ENCODE data around the gene VSIG2. TPM values are rescaled to one million over a fixed set of nuclear protein-coding genes. Genes with fewer than 3 reads are reported as not detected.

The VSIG2 gene, protein sequence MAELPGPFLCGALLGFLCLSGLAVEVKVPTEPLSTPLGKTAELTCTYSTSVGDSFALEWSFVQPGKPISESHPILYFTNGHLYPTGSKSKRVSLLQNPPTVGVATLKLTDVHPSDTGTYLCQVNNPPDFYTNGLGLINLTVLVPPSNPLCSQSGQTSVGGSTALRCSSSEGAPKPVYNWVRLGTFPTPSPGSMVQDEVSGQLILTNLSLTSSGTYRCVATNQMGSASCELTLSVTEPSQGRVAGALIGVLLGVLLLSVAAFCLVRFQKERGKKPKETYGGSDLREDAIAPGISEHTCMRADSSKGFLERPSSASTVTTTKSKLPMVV
- polyA plus RNA-seq (2013, experiment 1 of 4) = not detected
- not detected for polyA plus RNA-seq (2013, experiment 2 of 4)
- polyA plus RNA-seq (2013, experiment 3 of 4) = not detected
- not detected for polyA plus RNA-seq (2013, experiment 4 of 4)

DNA sequence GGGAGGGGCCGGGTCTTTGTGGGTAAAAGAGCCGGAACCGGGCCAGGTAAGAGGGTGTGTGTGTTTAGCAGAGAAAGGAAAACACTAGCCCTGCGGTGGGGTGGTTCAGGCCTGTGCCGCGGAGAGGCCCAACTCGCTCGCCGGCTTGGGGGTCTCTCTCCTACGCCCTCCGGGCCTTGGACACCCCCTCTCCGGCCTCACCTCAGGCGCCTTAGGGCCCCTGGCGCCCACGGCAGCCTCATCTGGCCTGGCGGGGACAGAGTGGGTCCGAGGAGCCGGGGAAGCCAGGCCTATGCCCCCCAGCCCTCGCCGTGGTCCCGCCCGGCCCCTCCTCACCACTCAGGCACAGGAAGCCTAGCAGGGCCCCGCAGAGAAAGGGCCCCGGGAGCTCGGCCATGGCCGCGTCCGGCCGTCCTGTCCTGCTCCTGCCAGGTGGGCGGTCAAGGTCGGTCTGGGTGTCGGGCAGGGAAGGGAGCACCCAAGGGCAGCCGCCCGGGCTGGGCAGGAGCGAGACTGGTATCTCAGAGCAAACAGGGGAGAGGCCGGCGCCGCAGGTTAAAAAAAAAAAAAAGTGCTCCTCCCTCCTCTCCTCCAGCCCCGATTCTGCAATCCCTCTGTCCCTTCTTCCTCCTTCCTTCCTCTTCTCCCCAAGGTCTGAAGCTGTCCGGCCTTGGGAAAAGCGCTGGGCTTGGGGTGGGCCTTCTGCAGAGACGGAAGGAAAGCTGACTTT lies at the start of gene VSIG2:
Gene VSIG2, minus strand, starts transcription at position 515 of the 730 bp plus-strand sequence. Its CDS starts 118 bp downstream, at position 397.
- H3K9me3 ChIP-seq (ENCODE audit: control insufficient read depth, low read length) = no peaks in the 10 kb centered on the region
- peaks cover 68% of the 10 kb centered on the region for H3K27me3 ChIP-seq (ENCODE audit: control insufficient read depth, insufficient read depth, low read length, poor library complexity, severe bottlenecking)
- H3K4me3 ChIP-seq (ENCODE audit: insufficient read depth, low read depth, low read length) = no peak within 1 kb of the TSS
- no peak within 1 kb of the TSS for H3K27ac ChIP-seq (ENCODE audit: insufficient read depth, low read depth, low read length, poor library complexity, severe bottlenecking)
- WGBS, 2 experiments = 81 to 88% methylated on average over 42 of the region's 42 CpGs
- no peaks in the 10 kb centered on the region for H3K36me3 ChIP-seq (ENCODE audit: control insufficient read depth, insufficient read depth, low read length)
- H3K4me1 ChIP-seq (ENCODE audit: control insufficient read depth, insufficient read depth, low read length) = peaks cover 20% of the 10 kb centered on the region

DNA sequence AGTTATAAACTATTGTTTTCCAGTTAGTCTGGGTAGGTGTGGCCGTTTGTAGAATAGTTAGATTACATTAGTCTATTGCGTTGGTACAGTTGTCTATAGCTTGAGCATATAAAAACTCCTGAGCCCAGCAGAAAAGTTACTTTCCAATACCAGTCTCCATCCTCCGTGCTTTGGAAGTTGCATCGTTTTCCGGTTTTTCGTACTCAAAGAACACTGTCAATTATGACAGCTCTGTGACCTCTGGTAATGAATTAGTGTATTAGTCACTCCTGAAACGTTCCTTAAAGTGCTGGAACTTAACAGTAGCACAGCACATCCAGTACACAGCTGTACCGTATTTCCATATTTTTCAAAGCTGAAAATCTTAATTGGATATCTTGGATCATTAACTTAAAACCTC lies 49.0 kb upstream of the VSIG2 start:
- WGBS, 2 experiments = 53 to 58% methylated on average over 8 of the region's 8 CpGs
- Histone ChIP-seq H3K9me3 (ENCODE audit: control insufficient read depth, low read length) (no peaks in the 10 kb centered on the region), H3K4me1 (ENCODE audit: control insufficient read depth, insufficient read depth, low read length) (peaks cover 13% of the 10 kb centered on the region), H3K4me3 (ENCODE audit: insufficient read depth, low read depth, low read length) (peak overlapping the region; percentile 93), H3K36me3 (ENCODE audit: control insufficient read depth, insufficient read depth, low read length) (no peaks in the 10 kb centered on the region), H3K27me3 (ENCODE audit: control insufficient read depth, insufficient read depth, low read length, poor library complexity, severe bottlenecking) (no peaks in the 10 kb centered on the region), H3K27ac (ENCODE audit: insufficient read depth, low read depth, low read length, poor library complexity, severe bottlenecking) (no peak overlapping the region)

DNA sequence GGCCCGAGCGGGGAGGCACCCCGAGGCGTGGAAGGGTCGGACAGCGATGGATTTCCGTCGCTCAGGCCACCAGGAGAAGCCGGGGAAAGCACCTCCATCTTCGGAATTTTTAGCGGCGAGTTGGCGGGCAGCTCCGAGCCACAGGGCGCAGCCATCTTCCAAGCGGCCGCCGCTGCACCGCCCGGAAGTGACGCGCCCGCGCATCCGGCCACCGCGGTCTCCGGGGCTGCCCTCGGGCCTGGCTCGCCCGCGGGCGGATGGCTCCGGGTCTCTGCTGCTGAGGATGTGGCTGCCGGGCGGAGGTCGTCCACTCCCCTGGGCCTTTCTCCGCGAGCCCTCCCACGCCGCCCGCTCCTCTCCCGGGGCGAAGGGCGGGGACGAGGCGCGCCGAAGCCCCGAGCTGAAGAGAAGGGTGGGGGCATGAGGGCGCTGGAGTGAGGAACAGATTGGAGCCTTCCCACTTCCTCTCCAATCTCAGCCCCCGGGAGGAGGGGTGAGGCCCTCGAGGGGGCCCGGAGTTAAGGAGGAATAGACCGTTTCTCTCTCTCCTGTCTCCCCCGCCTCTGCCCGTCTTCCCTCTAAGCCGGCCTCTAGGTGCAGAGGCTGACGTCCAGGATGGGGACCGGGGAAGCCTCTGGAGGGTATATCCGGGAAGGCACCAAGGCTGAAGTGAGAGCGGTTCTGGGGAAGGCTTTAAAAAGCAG lies 48.3 kb upstream of the VSIG2 start, which contains the start of gene MSANTD2:
Gene MSANTD2, minus strand, starts transcription at position 181 of the 704 bp plus-strand sequence. Its CDS starts 26 bp downstream, at position 155.
- Histone ChIP-seq H3K4me1 (ENCODE audit: control insufficient read depth, insufficient read depth, low read length) (peaks cover 13% of the 10 kb centered on the region), H3K27me3 (ENCODE audit: control insufficient read depth, insufficient read depth, low read length, poor library complexity, severe bottlenecking) (no peaks in the 10 kb centered on the region), H3K27ac (ENCODE audit: insufficient read depth, low read depth, low read length, poor library complexity, severe bottlenecking) (peak within 1 kb of the TSS; percentile 95), H3K4me3 (ENCODE audit: insufficient read depth, low read depth, low read length) (peak within 1 kb of the TSS; percentile 93), H3K9me3 (ENCODE audit: control insufficient read depth, low read length) (no peaks in the 10 kb centered on the region), H3K36me3 (ENCODE audit: control insufficient read depth, insufficient read depth, low read length) (no peaks in the 10 kb centered on the region)
- 0% methylated on average over 62 of the region's 62 CpGs for WGBS, 2 experiments

DNA sequence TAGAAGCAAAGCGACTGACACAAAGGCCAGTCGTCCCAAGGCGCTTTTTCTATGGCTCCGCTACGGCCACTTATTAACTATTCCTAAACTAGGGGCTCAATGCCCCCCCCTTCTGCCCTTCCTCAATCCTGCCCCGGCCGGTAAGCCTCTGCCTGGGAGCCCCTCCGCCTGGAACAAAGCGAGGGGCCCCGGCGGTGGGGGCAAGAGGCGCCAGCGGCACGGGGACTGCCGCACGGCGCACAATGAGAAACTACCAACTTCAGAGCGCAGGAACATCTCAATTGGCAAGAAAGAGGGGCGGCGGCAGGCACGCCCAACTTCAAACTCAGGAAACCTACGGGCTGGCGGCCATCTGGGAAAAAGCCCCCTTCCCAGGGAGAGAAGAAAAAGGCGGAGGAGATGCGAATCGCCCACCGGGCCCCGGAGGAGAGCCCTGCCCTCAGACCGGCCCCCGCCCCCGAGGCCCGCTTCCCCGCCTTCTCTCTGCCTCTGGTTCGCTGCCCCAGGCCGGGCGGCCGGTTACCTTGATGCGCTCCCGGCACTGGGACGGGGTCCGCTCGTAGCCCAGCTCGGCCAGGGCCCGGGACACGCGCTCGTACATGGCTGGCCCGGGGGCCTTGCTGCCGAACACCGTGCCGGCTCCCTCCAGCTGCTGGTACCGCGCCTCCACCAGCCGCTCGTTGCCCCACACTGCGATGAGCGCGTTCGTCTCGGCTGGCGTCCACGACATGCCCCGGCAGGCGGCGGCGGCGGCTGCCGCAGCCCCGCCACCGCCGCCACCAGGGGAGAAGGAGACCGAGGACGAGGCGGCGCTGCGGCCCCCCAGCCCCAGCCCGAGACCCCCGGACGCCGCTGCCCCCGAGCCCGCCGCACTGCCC lies 47.5 kb upstream of the VSIG2 start:
- WGBS, 2 experiments = 0% methylated on average over 83 of the region's 83 CpGs
- peak overlapping the region; percentile 95 for H3K27ac ChIP-seq (ENCODE audit: insufficient read depth, low read depth, low read length, poor library complexity, severe bottlenecking)
- H3K27me3 ChIP-seq (ENCODE audit: control insufficient read depth, insufficient read depth, low read length, poor library complexity, severe bottlenecking) = no peaks in the 10 kb centered on the region
- peak overlapping the region; percentile 93 for H3K4me3 ChIP-seq (ENCODE audit: insufficient read depth, low read depth, low read length)
- peaks cover 13% of the 10 kb centered on the region for H3K4me1 ChIP-seq (ENCODE audit: control insufficient read depth, insufficient read depth, low read length)
- H3K9me3 ChIP-seq (ENCODE audit: control insufficient read depth, low read length) = no peaks in the 10 kb centered on the region
- H3K36me3 ChIP-seq (ENCODE audit: control insufficient read depth, insufficient read depth, low read length) = no peaks in the 10 kb centered on the region

DNA sequence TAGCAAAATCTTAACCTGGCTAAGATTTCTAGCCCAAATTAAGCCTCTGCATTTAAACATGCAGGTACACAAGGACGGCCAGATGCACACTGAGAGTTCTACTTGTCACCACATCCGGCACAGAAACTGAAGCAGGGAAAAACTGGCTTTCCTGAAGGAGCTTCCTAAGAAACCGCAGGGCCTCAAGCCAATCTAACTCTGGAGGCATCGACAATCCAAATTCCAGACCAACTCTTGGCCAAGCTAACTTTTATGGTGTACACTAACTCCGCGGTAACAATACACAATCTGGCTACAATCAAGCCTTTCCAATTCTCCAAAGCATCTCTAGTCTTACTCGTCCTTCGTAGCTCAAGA lies 46.9 kb upstream of the VSIG2 start:
- no peaks in the 10 kb centered on the region for H3K36me3 ChIP-seq (ENCODE audit: control insufficient read depth, insufficient read depth, low read length)
- 0 to 3% methylated on average over 8 of the region's 8 CpGs for WGBS, 2 experiments
- peak overlapping the region; percentile 95 for H3K27ac ChIP-seq (ENCODE audit: insufficient read depth, low read depth, low read length, poor library complexity, severe bottlenecking)
- no peaks in the 10 kb centered on the region for H3K9me3 ChIP-seq (ENCODE audit: control insufficient read depth, low read length)
- H3K4me3 ChIP-seq (ENCODE audit: insufficient read depth, low read depth, low read length) = peak overlapping the region; percentile 93
- H3K27me3 ChIP-seq (ENCODE audit: control insufficient read depth, insufficient read depth, low read length, poor library complexity, severe bottlenecking) = no peaks in the 10 kb centered on the region
- H3K4me1 ChIP-seq (ENCODE audit: control insufficient read depth, insufficient read depth, low read length) = peaks cover 13% of the 10 kb centered on the region

DNA sequence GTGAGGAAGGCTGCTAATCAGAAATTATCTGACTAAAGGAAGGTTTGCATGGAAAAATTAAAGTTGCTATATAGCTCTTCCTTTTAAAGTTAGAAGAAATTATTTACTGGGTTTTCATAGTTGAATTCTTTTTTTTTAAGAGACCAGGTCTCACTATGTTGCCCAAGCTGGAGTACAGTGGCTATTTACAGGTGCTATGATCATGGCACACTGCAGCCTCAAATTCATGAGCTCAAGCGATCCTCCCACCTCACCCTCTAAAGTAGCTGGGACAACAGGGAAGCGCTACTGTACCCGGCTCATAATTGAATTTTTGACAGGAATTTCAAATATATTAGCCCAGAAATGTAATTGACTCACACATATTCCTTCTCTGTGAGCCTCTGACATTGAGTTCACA lies 44.3 kb upstream of the VSIG2 start:
- Histone ChIP-seq H3K4me1 (ENCODE audit: control insufficient read depth, insufficient read depth, low read length) (peaks cover 16% of the 10 kb centered on the region), H3K27ac (ENCODE audit: insufficient read depth, low read depth, low read length, poor library complexity, severe bottlenecking) (no peak overlapping the region), H3K4me3 (ENCODE audit: insufficient read depth, low read depth, low read length) (no peak overlapping the region), H3K27me3 (ENCODE audit: control insufficient read depth, insufficient read depth, low read length, poor library complexity, severe bottlenecking) (no peaks in the 10 kb centered on the region), H3K9me3 (ENCODE audit: control insufficient read depth, low read length) (no peaks in the 10 kb centered on the region), H3K36me3 (ENCODE audit: control insufficient read depth, insufficient read depth, low read length) (no peaks in the 10 kb centered on the region)
- 89 to 90% methylated on average over 3 of the region's 3 CpGs for WGBS, 2 experiments

DNA sequence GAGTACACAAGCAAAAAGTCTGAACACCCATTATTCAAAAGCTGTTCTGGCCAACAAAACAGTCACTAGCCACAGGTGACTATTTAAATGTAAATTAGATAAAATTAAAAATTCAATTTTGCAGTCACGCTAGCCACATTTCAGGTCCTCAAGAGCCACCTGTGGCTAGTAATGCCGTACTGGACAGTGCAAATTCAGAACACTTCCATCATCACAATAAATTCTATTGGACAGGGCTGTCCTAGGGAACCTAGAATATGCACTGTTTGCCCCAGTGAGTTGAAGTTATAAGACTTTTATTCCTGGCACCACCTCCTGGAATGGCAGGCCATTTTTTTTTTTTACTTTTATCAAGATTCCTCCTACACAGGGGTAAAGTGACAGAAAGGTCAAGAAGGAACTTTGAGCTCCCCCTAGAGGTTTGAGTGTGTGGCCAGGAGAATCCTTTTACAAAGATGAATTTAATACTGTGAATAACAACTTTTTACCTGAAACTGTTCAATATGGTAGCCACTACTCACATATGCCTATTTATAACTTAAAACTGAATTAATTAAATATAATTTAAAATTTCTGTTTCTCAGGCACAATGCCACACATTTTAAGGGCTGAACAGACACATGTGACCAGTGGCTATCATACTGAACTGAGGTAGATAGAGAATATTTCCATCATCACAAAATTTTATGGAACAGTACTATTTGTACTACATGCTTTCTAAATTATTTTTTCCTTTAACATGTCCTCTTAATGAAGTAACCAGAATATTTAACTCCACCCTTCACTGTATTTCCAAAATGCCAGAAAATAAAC lies 41.6 kb upstream of the VSIG2 start:
- WGBS, 2 experiments = 89 to 96% methylated on average over 2 of the region's 2 CpGs
- no peaks in the 10 kb centered on the region for H3K36me3 ChIP-seq (ENCODE audit: control insufficient read depth, insufficient read depth, low read length)
- no peak overlapping the region for H3K4me3 ChIP-seq (ENCODE audit: insufficient read depth, low read depth, low read length)
- H3K27me3 ChIP-seq (ENCODE audit: control insufficient read depth, insufficient read depth, low read length, poor library complexity, severe bottlenecking) = no peaks in the 10 kb centered on the region
- H3K27ac ChIP-seq (ENCODE audit: insufficient read depth, low read depth, low read length, poor library complexity, severe bottlenecking) = no peak overlapping the region
- H3K4me1 ChIP-seq (ENCODE audit: control insufficient read depth, insufficient read depth, low read length) = peaks cover 14% of the 10 kb centered on the region
- no peaks in the 10 kb centered on the region for H3K9me3 ChIP-seq (ENCODE audit: control insufficient read depth, low read length)

DNA sequence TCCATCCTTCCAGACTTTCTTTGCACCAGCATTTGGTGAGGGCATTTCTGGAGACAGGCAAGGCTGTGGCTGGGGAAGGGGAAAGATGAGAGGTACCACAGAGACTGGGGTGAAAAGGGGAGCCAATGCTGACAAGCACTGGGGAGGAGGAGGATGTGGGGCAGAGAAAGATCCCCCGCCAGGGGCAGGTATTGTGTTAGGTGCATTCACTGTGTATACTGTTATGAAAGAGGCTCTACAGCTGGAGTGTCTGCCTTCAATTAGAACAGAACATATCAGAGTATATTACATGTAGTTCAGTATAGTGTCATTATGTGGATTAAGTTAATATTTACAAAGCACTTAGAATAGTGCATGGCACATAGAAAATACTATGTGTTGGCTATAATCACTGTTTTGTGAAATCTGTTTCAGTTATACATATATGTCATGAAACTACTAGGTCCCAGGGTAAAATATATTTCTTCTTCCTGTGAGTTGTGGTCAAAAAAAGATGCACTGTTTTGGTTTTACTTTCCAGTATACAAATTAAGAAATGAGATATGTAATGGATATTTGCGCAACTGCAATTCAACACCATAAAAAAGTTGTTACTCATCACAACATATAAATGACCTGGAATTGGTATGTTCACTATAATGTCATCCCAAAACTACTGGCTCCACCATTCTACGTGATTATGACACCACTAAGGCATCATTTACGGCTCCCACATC lies 39.7 kb upstream of the VSIG2 start:
- 95% methylated on average over 3 of the region's 4 CpGs for WGBS, 2 experiments
- Histone ChIP-seq H3K4me1 (ENCODE audit: control insufficient read depth, insufficient read depth, low read length) (peaks cover 3% of the 10 kb centered on the region), H3K36me3 (ENCODE audit: control insufficient read depth, insufficient read depth, low read length) (no peaks in the 10 kb centered on the region), H3K27ac (ENCODE audit: insufficient read depth, low read depth, low read length, poor library complexity, severe bottlenecking) (no peak overlapping the region), H3K27me3 (ENCODE audit: control insufficient read depth, insufficient read depth, low read length, poor library complexity, severe bottlenecking) (no peaks in the 10 kb centered on the region), H3K9me3 (ENCODE audit: control insufficient read depth, low read length) (no peaks in the 10 kb centered on the region), H3K4me3 (ENCODE audit: insufficient read depth, low read depth, low read length) (no peak overlapping the region)

Data from ectodermal cell (in vitro differentiated cells).